ENCODE data around the gene TGFBR3L. TPM values are rescaled to one million over a fixed set of nuclear protein-coding genes. Genes with fewer than 3 reads are reported as not detected.

TGFBR3L gene
- total and polyA plus RNA-seq, 2 of the 8 experiments (the other 6 are each of a cell fraction or from before 2014, with no cell fraction given), result 3.1 to 3.7 TPM

GRCh38 chr19:7905859-7906258 lies 8.8 kb upstream of the TGFBR3L start:
- no peak overlapping the region for H2BK15ac ChIP-seq (ENCODE audit: low read length)
- no peak overlapping the region for H3K27ac ChIP-seq (ENCODE audit: low read depth, low read length)
- no peak overlapping the region for H3K14ac ChIP-seq (ENCODE audit: insufficient read length)
- H3K27me3 ChIP-seq (replicated peaks in 1 of 4; ENCODE audit: control insufficient read depth in 3 of 4, extremely low read depth in 1 of 4, insufficient read depth in 3 of 4, low read length in 3 of 4), result no peaks in the 10 kb centered on the region
- no peak overlapping the region for H3K4me2 ChIP-seq (ENCODE audit: insufficient read depth in 1 of 2, low read depth in 2 of 2, low read length in 2 of 2)
- no peak overlapping the region for H3K9ac ChIP-seq (replicated peaks in 1 of 4; ENCODE audit: extremely low read depth in 1 of 4, low read depth in 3 of 4, low read length in 3 of 4)
- no peak overlapping the region for H4K5ac ChIP-seq (ENCODE audit: insufficient read length, low read depth, low read length)
- no peak overlapping the region for H2BK120ac ChIP-seq (replicated peaks; ENCODE audit: low read depth, low read length)
- no peak overlapping the region for H3K4me3 ChIP-seq (ENCODE audit: extremely low read depth in 1 of 4, insufficient read depth in 2 of 4, low read depth in 3 of 4, low read length in 4 of 4)
- no peak overlapping the region for H2BK20ac ChIP-seq (ENCODE audit: low read length)
- no peak overlapping the region for H3K4ac ChIP-seq (replicated peaks; ENCODE audit: insufficient read length, low read depth, low read length)
- no peak overlapping the region for H3K56ac ChIP-seq (replicated peaks; ENCODE audit: insufficient read length, low read depth, low read length)
- no peak overlapping the region for H4K8ac ChIP-seq (ENCODE audit: extremely low read depth, insufficient read depth, low read length)
- peaks cover 0 to 13% (median 7%) of the 10 kb centered on the region in 4 experiments; a peak in 5 of 7 replicates for H3K4me1 ChIP-seq (replicated peaks in 1 of 4; ENCODE audit: control insufficient read depth in 3 of 4, insufficient read depth in 4 of 4, low read length in 3 of 4)
- H3K36me3 ChIP-seq (ENCODE audit: control insufficient read depth in 2 of 4, insufficient read depth in 4 of 4, low read length in 3 of 4), result peaks cover 0 to 11% (median 7%) of the 10 kb centered on the region in 4 experiments; a peak in 4 of 8 replicates
- H4K20me1 ChIP-seq (replicated peaks in 1 of 2; ENCODE audit: control insufficient read depth in 1 of 2, insufficient read depth in 2 of 2, low read length in 2 of 2), result peaks cover 3 to 17% of the 10 kb centered on the region in 2 experiments
- DNase-seq (ENCODE audit: low read depth in 1 of 2, low spot score in 2 of 2) (no peak), FAIRE-seq (no peak)
- 96% methylated on average over 4 of the region's 10 CpGs; no CpG with 5 or more reads in 1 of the 2 experiments for WGBS, 2 experiments (ENCODE audit: extremely low coverage in 1 of 2, insufficient coverage in 1 of 2, insufficient read length in 1 of 2, insufficient replicate concordance in 2 of 2, low coverage in 1 of 2, low lambda C conversion rate in 2 of 2, missing lambda C conversion rate in 1 of 2)
- H2BK12ac ChIP-seq (ENCODE audit: low read depth, low read length), result no peak overlapping the region
- H3K9me3 ChIP-seq (ENCODE audit: insufficient read depth in 2 of 2, low read depth in 1 of 2, low read length in 1 of 2), result no peaks in the 10 kb centered on the region
- H2AFZ ChIP-seq (ENCODE audit: low read length), result no peak overlapping the region
- peaks cover 11% of the 10 kb centered on the region for H3K79me1 ChIP-seq (ENCODE audit: low read depth, low read length)
- POLR2A ChIA-PET (ENCODE audit: partially characterized antibody), result no interaction called here
- no peak overlapping the region for H2AK5ac ChIP-seq (ENCODE audit: low read depth, low read length)
- H3K79me2 ChIP-seq (ENCODE audit: control insufficient read depth in 1 of 2, insufficient read depth in 2 of 2, low read length in 2 of 2), result peaks cover 0 to 22% of the 10 kb centered on the region in 2 experiments; a peak in 2 of 4 replicates
- H3K18ac ChIP-seq (ENCODE audit: extremely low read depth, low read length), result no peak overlapping the region
- peaks cover 13% of the 10 kb centered on the region for H3K23me2 ChIP-seq (ENCODE audit: low read depth, low read length)
- no peak overlapping the region for H2BK5ac ChIP-seq (ENCODE audit: low read depth, low read length)
- no peak overlapping the region for H3K23ac ChIP-seq (ENCODE audit: insufficient read length)
- CTCF ChIA-PET (ENCODE audit: partially characterized antibody), result no interaction called here
- no peak overlapping the region for H4K91ac ChIP-seq (replicated peaks; ENCODE audit: insufficient read length, low read length)

Data from H1 (cell line).